Naive thymus-derived CD4-positive, alpha-beta T cell (primary cell): ENCODE results near the gene NEDD4. TPM values are rescaled to one million over a fixed set of nuclear protein-coding genes. Genes with fewer than 3 reads are reported as not detected.
"Not testable (repeated sequence)": the region's sequence is repeated elsewhere in the genome, so short reads cannot be mapped to it uniquely, and the experiment has no call there.

Experiments used
- ATAC-seq: fragments of 150-1000 bp; cut with Tn5 transposase; 2 replicates; pipeline ENCODE4 v1.10.0; 2021; ENCODE audit warnings: mild to moderate bottlenecking, moderate library complexity
- CTCF ChIA-PET: fragments of 350-600 bp; sonication (Branson Sonifier 250); formaldehyde crosslinking; loops from one replicate; lab custom pipeline; 2021; ENCODE audit warnings: antibody characterized with exemption; lab: Charles Lee
- POLR2A ChIA-PET: fragments of 350-600 bp; sonication (Branson Sonifier 250); formaldehyde crosslinking; loops from one replicate; lab custom pipeline; 2021; ENCODE audit warnings: antibody characterized with exemption, inconsistent platforms; lab: Charles Lee
- DNase-seq, 9 donors: peaks; one replicate each; pipeline versions ENCODE4 v3.0.0 to v3.0.0-alpha.2; 2020 to 2022; ENCODE audit warnings: mixed read lengths in 1 of 9
- H3K27ac ChIP-seq: one replicate; pipeline ENCODE4 v1.7.0; 2013; ENCODE audit warnings: mild to moderate bottlenecking, low read depth, low read length, moderate library complexity
- H3K27me3 ChIP-seq, 2 donors: one replicate each; pipeline ENCODE4 v1.7.0; 2013; ENCODE audit warnings: low read length in 2 of 2, mild to moderate bottlenecking in 2 of 2, moderate library complexity in 2 of 2; ENCODE audit not compliant: control insufficient read depth in 2 of 2, insufficient read depth in 2 of 2
- H3K36me3 ChIP-seq, 3 experiments: 1 replicate in 2 of 3; 2 replicates in 1 of 3; pipeline ENCODE4 v1.7.0; 2013; ENCODE audit warnings: low read length in 3 of 3, mild to moderate bottlenecking in 3 of 3, moderate library complexity in 1 of 3; ENCODE audit not compliant: insufficient read depth in 3 of 3, control insufficient read depth in 2 of 3
- H3K4me1 ChIP-seq, 2 donors: one replicate each; pipeline ENCODE4 v1.7.0; 2013; ENCODE audit warnings: low read length in 2 of 2, mild to moderate bottlenecking in 2 of 2, moderate library complexity in 1 of 2; ENCODE audit not compliant: control insufficient read depth in 2 of 2, insufficient read depth in 2 of 2
- H3K4me3 ChIP-seq: 2 replicates; pipeline ENCODE4 v1.7.0; 2013; ENCODE audit warnings: mild to moderate bottlenecking, low read length
- H3K9me3 ChIP-seq, 3 experiments: 1 replicate in 2 of 3; 2 replicates in 1 of 3; pipeline ENCODE4 v1.7.0; 2013; ENCODE audit warnings: low read length in 3 of 3; ENCODE audit not compliant: control insufficient read depth in 2 of 3
- H3K27ac Mint-ChIP-seq, 9 donors: one replicate each; pipeline ENCODE4 v1.8.0; 2020 to 2022; ENCODE audit warnings: mixed read lengths in 9 of 9, mild to moderate bottlenecking in 8 of 9, moderate library complexity in 5 of 9, inconsistent platforms in 2 of 9
- H3K27me3 Mint-ChIP-seq, 5 donors: one replicate each; pipeline ENCODE4 v1.8.0; 2021 to 2022; ENCODE audit warnings: mixed read lengths in 5 of 5, mild to moderate bottlenecking in 1 of 5
- H3K36me3 Mint-ChIP-seq, 5 donors: one replicate each; pipeline ENCODE4 v1.8.0; 2020 to 2022; ENCODE audit warnings: mixed read lengths in 5 of 5, mild to moderate bottlenecking in 3 of 5, inconsistent platforms in 1 of 5
- H3K4me1 Mint-ChIP-seq, 7 donors: one replicate each; pipeline ENCODE4 v1.8.0; 2020 to 2022; ENCODE audit warnings: mixed read lengths in 7 of 7, mild to moderate bottlenecking in 3 of 7, inconsistent platforms in 1 of 7
- H3K4me3 Mint-ChIP-seq, 10 donors: one replicate each; pipeline ENCODE4 v1.8.0; 2020 to 2022; ENCODE audit warnings: mild to moderate bottlenecking in 10 of 10, mixed read lengths in 10 of 10, moderate library complexity in 6 of 10, inconsistent platforms in 2 of 10
- H3K9me3 Mint-ChIP-seq, 11 donors: one replicate each; pipeline ENCODE4 v1.8.0; 2020 to 2022; ENCODE audit warnings: mixed read lengths in 11 of 11, mild to moderate bottlenecking in 4 of 11, inconsistent platforms in 1 of 11, moderate library complexity in 1 of 11
- intact Hi-C, 2 donors: fragments of 100-400 bp; cut with micrococcal nuclease; formaldehyde crosslinking; loops; one replicate each; pipeline ENCODE4 v1.15.1; 2023
- polyA plus RNA-seq, 2 donors: library from polyadenylated mRNA; unstranded; fragments of 300-500 nt; fragmentation: Illumina TruSeq; gene quantifications; one replicate each; pipeline ENCODE4 v1.2.3, GENCODE V29; 2021
- total RNA-seq, 6 experiments: library from RNA in 5 of 6; stranded (reverse) in 5 of 6; gene quantifications; 1 replicate in 5 of 6; 2 replicates in 1 of 6; pipeline ENCODE4 v1.2.3 and lab custom pipeline; 2021 to 2026

Gene NEDD4
- total and polyA plus RNA-seq, 7 experiments from 2014 or later = 1.1 to 15.1 (median 4.3) TPM

DNA sequence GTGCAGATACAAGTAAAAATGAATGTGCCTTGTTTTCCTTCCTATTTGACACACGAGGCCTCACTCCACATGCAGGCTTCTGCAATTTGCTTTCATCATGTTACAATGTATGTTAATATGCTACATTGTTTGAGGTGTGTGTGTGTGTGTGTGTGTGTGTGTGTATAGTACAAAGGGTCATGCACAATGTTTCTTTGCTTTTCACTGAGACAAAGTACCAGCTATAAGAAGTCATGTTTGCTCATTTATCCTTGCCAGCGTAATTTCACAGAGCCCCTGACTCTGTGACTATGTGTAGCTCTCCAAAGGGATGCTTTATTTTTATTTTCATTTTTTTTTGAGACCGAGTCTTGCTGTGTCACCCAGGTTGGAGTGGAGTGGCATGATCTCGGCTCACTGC, 38.0 kb upstream of the NEDD4 start:
- H3K27ac Mint-ChIP-seq = no peak overlapping the region
- intact Hi-C loops = no loop called here
- no peaks in the 10 kb centered on the region for H3K27me3 ChIP-seq
- no peaks in the 10 kb centered on the region for H3K36me3 ChIP-seq
- ChIA-PET POLR2A (no interaction called here), CTCF (no interaction called here)
- no peak overlapping the region for H3K4me3 ChIP-seq
- peaks cover 0 to 10% (median 0%) of the 10 kb centered on the region in 7 donors for H3K4me1 Mint-ChIP-seq
- H3K9me3 Mint-ChIP-seq = peaks cover 0 to 7% (median 0%) of the 10 kb centered on the region in 11 donors
- H3K27ac ChIP-seq = no peak overlapping the region
- no peaks in the 10 kb centered on the region for H3K4me1 ChIP-seq
- DNase-seq = no peak
- no peaks in the 10 kb centered on the region for H3K9me3 ChIP-seq
- H3K4me3 Mint-ChIP-seq = no peak overlapping the region
- no peak for ATAC-seq
- peaks cover 3 to 16% (median 11%) of the 10 kb centered on the region in 5 donors for H3K27me3 Mint-ChIP-seq
- H3K36me3 Mint-ChIP-seq = peaks cover 0 to 7% (median 0%) of the 10 kb centered on the region in 5 donors

DNA sequence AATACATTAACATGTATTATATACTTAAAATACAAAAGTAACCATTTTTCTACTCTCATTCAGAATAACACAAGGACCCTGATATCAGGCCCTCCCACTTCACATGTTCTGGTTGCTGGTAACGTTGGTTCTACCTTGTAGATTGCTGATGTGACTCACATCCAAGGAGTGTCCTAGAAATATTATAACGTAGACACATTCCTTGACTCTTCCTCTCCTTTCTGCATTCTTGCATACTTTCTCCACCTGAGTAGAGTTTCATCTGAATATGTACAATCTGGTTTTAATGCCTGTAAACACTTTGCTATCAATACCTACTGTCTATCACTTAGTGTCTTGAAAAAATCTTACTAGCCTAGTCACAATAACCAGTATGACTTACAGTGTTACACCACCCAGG, 35.0 kb upstream of the NEDD4 start:
- intact Hi-C loops = no loop called here
- H3K4me3 ChIP-seq = no peak overlapping the region
- ChIA-PET CTCF (no interaction called here), POLR2A (no interaction called here)
- peaks cover 0 to 7% (median 0%) of the 10 kb centered on the region in 5 donors for H3K36me3 Mint-ChIP-seq
- DNase-seq (no peak), ATAC-seq (no peak)
- H3K27ac Mint-ChIP-seq = no peak overlapping the region
- no peaks in the 10 kb centered on the region for H3K9me3 ChIP-seq
- H3K9me3 Mint-ChIP-seq = peaks cover 0 to 18% (median 4%) of the 10 kb centered on the region in 11 donors
- no peaks in the 10 kb centered on the region for H3K4me1 ChIP-seq
- peaks cover 3 to 25% (median 6%) of the 10 kb centered on the region in 5 donors for H3K27me3 Mint-ChIP-seq
- H3K4me1 Mint-ChIP-seq = no peaks in the 10 kb centered on the region
- H3K27me3 ChIP-seq = no peaks in the 10 kb centered on the region
- no peak overlapping the region for H3K27ac ChIP-seq
- no peak overlapping the region for H3K4me3 Mint-ChIP-seq
- no peaks in the 10 kb centered on the region for H3K36me3 ChIP-seq

GRCh38 chr15:56023160-56023559, 29.7 kb upstream of the NEDD4 start:
- not testable (repeated sequence) for H3K36me3 ChIP-seq
- peaks cover 0 to 18% (median 4%) of the 10 kb centered on the region in 11 donors for H3K9me3 Mint-ChIP-seq

GRCh38 chr15:56019819-56020486, 26.5 kb upstream of the NEDD4 start:
- peaks cover 0 to 13% (median 7%) of the 10 kb centered on the region in 11 donors for H3K9me3 Mint-ChIP-seq

More at GRCh38 chr15:56023160-56023559, 29.7 kb upstream of the NEDD4 start:
- H3K36me3 Mint-ChIP-seq, H3K27ac ChIP-seq, H3K27me3 ChIP-seq, DNase-seq, H3K9me3 ChIP-seq, ATAC-seq, H3K4me3 Mint-ChIP-seq, POLR2A ChIA-PET, H3K27ac Mint-ChIP-seq, CTCF ChIA-PET, H3K4me3 ChIP-seq, intact Hi-C loops, H3K4me1 Mint-ChIP-seq, H3K4me1 ChIP-seq: not testable (repeated sequence)
- peaks cover 5 to 38% (median 11%) of the 10 kb centered on the region in 5 donors for H3K27me3 Mint-ChIP-seq

GRCh38 chr15:56019060-56019793, 25.8 kb upstream of the NEDD4 start:
- intact Hi-C loops = no loop called here
- CTCF ChIA-PET = interaction anchor here (0.6 kb wide), 1 partner anchor 17 kb away, joined by 3 read pairs; no protein-coding TSS in a partner anchor

More at GRCh38 chr15:56019819-56020486, 26.5 kb upstream of the NEDD4 start:
- no peak overlapping the region for H3K4me3 ChIP-seq
- Mint-ChIP-seq H3K36me3 (peaks cover 0 to 5% (median 4%) of the 10 kb centered on the region in 5 donors), H3K4me3 (no peak overlapping the region), H3K27ac (no peak overlapping the region), H3K27me3 (peaks cover 6 to 33% (median 13%) of the 10 kb centered on the region in 5 donors), H3K4me1 (no peaks in the 10 kb centered on the region)
- no peaks in the 10 kb centered on the region for H3K36me3 ChIP-seq
- ATAC-seq (no peak), DNase-seq (no peak)
- CTCF ChIA-PET = interaction anchor here (0.6 kb wide), 1 partner anchor 17 kb away, joined by 3 read pairs; no protein-coding TSS in a partner anchor
- intact Hi-C loops = no loop called here
- POLR2A ChIA-PET = no interaction called here
- H3K27ac ChIP-seq = no peak overlapping the region
- no peaks in the 10 kb centered on the region for H3K4me1 ChIP-seq
- no peaks in the 10 kb centered on the region for H3K9me3 ChIP-seq
- H3K27me3 ChIP-seq = no peaks in the 10 kb centered on the region

GRCh38 chr15:56017920-56018319, 24.5 kb upstream of the NEDD4 start:
- H3K27me3 ChIP-seq = no peaks in the 10 kb centered on the region
- intact Hi-C loops = no loop called here
- H3K27ac Mint-ChIP-seq = no peak overlapping the region
- DNase-seq (no peak), ATAC-seq (no peak)
- CTCF ChIA-PET = interaction anchor here (0.7 kb wide), 1 partner anchor 23 kb away, joined by 3 read pairs; no protein-coding TSS in a partner anchor
- H3K9me3 ChIP-seq = no peaks in the 10 kb centered on the region
- H3K36me3 ChIP-seq = no peaks in the 10 kb centered on the region
- no peaks in the 10 kb centered on the region for H3K4me1 Mint-ChIP-seq
- POLR2A ChIA-PET = no interaction called here
- H3K4me3 ChIP-seq = no peak overlapping the region
- no peaks in the 10 kb centered on the region for H3K4me1 ChIP-seq
- peaks cover 6 to 21% (median 12%) of the 10 kb centered on the region in 5 donors for H3K27me3 Mint-ChIP-seq
- peaks cover 0 to 24% (median 8%) of the 10 kb centered on the region in 11 donors for H3K9me3 Mint-ChIP-seq
- peaks cover 0 to 5% (median 4%) of the 10 kb centered on the region in 5 donors for H3K36me3 Mint-ChIP-seq
- H3K4me3 Mint-ChIP-seq = no peak overlapping the region
- no peak overlapping the region for H3K27ac ChIP-seq

More at GRCh38 chr15:56019060-56019793, 25.8 kb upstream of the NEDD4 start:
- H3K9me3 ChIP-seq = no peaks in the 10 kb centered on the region
- H3K4me3 ChIP-seq = no peak overlapping the region
- POLR2A ChIA-PET = no interaction called here
- no peaks in the 10 kb centered on the region for H3K36me3 ChIP-seq
- DNase-seq = no peak
- ATAC-seq = no peak
- no peak overlapping the region for H3K27ac Mint-ChIP-seq
- H3K27me3 Mint-ChIP-seq = peaks cover 6 to 29% (median 12%) of the 10 kb centered on the region in 5 donors
- H3K27me3 ChIP-seq = no peaks in the 10 kb centered on the region
- peaks cover 0 to 5% (median 4%) of the 10 kb centered on the region in 5 donors for H3K36me3 Mint-ChIP-seq
- H3K4me3 Mint-ChIP-seq = no peak overlapping the region
- no peaks in the 10 kb centered on the region for H3K4me1 Mint-ChIP-seq
- H3K4me1 ChIP-seq = no peaks in the 10 kb centered on the region
- H3K9me3 Mint-ChIP-seq = peaks cover 0 to 13% (median 7%) of the 10 kb centered on the region in 11 donors
- H3K27ac ChIP-seq = no peak overlapping the region
